Fibroblast of the conjunctiva (primary cell): ENCODE data around the gene AKR7A2.

Experiments
- DNase-seq: peaks from one replicate; pipeline ENCODE4 v3.0.0-alpha.2; 2010; ENCODE audit warnings: low read depth

Gene AKR7A2

GRCh38 chr1:19325958-19326747, 14.2 kb upstream of the AKR7A2 start:
- DNase-seq, result no peak

GRCh38 chr1:19325368-19325957, 13.5 kb upstream of the AKR7A2 start:
- no peak for DNase-seq

DNA sequence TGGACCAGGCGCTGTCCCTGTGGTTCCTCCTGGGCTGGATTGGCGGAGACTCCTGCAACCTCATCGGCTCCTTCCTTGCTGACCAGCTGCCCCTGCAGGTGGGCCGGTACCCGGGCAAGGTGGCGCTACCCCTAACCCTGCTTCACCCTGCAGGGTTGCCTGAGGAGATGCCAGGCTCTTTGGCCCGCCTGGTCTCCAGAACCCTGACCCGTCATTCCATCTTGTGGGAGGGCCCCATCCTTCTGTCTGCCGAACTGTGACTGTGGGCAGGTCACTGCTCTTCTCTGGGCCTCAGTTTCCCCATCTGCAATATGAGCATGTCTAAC, 12.7 kb upstream of the AKR7A2 start:
- DNase-seq, result no peak

- DNase-seq, result no peak
Measured at GRCh38 chr1:19323987-19324664, 12.2 kb upstream of the AKR7A2 start.

DNA sequence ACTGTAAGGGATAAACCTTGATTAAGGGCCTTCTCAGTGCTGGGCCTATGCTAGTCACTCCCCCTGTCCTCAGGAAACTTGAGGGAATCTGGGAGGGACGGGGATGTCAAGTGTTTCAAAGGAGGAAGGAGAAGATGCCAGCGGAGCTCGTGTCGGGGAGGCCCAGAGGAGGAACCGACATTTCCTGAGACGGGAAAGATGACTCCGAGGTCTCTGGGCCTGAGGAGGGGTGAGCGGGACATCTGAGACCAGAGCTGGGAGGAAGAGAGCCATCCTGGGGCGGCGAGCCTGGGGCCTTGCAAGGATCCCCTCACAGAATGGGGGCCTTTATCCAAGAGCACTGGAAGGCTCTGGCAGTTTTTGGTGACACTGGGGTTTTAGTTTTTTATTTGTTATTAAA, 10.5 kb upstream of the AKR7A2 start:
- no peak for DNase-seq

DNA sequence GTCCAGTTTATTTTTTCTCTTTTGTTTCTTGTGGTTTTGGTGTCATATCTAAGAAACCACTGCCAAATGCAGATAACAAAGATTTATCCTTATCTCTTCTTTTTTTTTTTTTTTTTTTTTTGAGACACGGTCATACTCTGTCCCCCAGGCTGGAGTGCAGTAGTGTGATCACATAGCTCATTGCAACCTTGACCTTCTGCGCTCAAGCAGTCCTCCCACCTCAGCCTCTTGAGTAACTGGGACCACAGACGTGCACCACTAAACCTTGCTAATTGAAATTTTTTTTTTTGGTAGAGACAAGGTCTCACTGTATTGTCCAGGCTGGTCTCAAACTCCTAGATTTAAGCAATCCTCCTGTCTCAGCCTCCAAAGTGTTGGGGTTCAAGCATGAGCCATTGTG, 9.1 kb upstream of the AKR7A2 start:
- no peak for DNase-seq

GRCh38 chr1:19319196-19319595, 7.3 kb upstream of the AKR7A2 start:
- DNase-seq, result no peak

- no peak for DNase-seq
Measured at GRCh38 chr1:19317126-19317910, 5.4 kb upstream of the AKR7A2 start.

- no peak for DNase-seq
Measured at GRCh38 chr1:19315378-19316198, 3.6 kb upstream of the AKR7A2 start.

DNA sequence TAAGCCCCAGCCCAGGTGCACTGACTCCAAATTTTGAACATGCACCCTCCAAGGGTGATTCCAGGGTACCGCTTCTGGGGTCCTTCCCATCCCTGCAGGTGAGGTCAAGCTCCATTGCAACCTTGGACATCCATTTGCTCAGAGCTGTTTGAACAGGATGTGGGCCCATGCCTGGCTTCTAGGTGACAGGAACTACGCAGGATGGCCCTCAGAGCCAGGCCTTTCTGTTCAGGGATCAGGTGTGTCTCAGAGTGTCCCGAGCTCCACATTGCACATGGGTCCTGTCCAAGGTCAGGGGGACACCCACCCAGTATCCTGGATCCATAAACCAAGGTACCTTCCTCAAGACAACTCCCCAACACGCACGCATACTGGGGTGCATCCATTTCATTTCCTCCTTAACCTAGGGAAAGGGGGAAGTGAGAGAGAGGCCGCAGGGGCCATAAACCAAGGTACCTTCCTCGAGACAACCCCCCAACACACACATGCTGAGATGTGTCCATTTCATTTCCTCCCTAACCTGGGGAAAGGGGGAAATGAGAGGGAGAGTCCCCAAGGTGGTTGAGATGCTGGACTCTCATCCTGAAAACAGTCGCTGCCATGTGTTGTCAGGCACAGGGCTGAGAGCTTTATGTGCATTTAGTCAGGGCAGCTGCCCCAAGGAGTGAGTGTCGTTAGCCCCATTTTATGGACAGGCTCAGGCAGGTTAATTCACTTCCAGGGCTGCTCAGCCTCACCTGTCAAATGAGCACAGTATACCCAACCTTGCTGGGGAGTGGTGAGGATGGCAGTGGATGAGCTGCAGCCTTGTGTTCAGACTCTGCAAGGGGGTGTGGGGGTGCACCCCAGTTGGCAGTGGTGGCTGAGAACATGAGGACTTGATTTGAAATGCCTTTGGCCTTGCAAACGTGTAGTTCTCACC, 2.3 kb upstream of the AKR7A2 start:
- no peak for DNase-seq

DNA sequence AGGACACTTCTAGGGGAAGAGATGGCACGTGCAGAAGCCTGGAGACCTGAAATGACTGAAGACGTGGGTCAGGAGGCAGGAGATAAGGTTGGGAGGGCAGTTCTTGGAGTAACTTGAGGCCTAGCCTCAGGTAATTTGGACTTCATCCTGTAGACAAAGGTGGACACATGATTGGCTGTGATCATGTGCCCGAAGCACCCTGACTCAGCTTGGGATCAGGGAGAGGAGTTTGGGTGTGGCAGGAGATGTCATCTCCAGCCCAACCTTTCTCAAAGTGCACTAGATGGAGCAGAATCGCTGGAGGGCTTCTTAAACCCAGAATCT, 1.7 kb upstream of the AKR7A2 start:
- DNase-seq, result no peak

DNA sequence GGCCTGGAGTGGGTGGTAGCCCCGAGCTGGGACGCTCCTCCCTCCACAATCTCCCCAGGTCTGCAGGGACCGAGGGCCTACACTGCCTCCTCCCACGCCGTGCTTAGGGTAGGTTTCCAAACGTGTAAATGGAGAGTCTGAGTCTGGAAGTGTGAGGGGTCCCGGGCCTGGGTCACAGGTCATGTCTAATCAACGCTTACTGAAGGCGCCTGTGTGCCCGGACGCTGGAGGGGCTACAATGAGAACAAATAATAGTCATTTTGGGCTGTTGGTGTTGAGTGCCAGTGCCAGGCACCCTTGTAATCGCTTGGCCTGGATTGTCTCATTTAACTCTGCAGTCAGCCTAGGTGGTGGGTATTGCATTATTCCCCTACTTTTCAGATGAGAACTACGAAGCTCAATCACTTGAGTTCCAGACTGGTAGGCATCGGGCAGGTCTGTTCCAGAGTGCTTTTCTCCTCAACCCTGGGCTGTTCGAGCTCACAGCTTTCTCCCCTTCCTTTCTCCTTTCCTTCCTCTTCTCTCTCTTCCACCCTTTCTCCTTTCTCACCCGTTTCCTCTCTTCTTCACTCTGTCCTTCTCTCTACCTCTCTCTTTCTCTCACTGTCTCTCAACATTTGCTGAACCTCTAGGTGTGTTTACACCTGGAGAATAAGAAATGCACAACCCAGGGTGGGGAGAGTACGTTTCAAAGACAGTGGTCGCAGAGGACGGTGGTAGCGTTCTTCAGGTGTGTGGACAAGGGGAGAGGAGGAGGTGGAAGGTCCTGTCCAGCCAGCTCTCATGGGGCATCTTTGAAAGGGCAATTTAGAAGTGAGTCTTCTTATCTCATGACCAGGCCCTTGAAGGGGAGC, 1.1 kb upstream of the AKR7A2 start:
- no peak for DNase-seq

DNA sequence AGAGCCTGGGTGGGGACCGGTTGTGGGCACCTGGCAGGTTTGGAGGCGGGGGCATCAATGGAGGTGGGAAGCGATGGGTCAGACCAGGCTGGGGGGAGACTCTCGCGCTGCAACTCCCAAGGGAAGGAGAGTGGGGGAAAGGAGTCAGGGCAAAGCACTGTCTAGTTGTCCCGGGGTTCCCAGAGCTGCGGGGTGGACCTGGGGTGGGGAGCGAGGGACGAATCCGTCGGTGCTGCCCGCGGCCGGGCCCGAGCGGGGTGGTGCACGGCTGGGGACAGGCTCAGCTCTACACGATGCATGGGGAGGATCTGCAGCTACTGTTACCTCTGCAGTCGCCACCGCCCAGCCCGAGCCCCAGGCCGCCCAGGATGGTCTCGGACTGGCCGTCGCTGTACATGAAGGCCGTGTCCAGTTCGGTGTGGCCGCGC, 427 bp downstream of the AKR7A2 start:
- no peak for DNase-seq

DNA sequence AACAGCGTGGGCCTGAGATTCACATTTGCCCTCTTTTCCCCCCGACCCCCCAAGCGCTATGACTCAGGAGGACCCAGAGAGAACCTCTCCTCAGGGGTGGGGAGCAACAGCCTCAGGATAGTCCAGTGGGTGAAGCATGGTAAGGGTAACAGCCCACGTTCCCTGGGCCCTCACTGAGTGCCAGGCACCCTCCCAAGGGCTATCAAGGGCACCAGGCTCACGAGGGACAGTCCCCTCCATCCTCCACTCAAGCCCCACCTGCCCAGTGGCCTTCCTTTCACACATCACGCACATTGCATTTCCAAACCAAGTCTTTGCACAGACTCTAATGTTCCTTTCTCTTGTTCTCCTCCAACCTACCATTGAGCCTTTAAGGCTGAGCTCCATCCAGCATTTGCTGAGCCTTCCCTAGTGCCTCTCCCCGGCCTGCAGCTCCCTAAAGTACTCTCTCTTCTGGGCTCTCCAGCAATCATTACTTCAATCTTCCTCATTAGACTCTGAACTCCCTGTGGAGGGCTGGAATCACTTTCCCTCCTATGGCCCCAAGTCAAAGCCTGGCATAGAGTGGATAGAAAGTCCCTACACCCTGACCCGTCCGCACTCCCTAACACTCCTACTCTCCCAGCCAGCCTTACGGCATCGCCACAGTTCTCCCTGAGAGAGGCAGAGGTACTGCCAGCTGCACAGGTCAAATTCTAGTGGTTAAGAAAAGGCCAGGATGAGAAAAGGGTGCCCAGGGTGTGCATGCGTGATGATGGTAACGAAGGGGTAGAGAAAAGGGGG, 1.0 kb downstream of the AKR7A2 start:
- DNase-seq, result no peak

- DNase-seq, result no peak
Measured at GRCh38 chr1:19310061-19310460, 1.9 kb downstream of the AKR7A2 start.

- peak; percentile 57 for DNase-seq
Measured at GRCh38 chr1:19309123-19309813, 2.7 kb downstream of the AKR7A2 start.

- DNase-seq, result no peak
Measured at GRCh38 chr1:19308509-19308907, 3.4 kb downstream of the AKR7A2 start.

GRCh38 chr1:19307794-19308508, 4.0 kb downstream of the AKR7A2 start:
- no peak for DNase-seq
